GM23248 (cell line): ENCODE data around the gene CDH13. TPM values are rescaled to one million over a fixed set of nuclear protein-coding genes. Genes with fewer than 3 reads are reported as not detected.

Source experiments
- DNase-seq: peaks from one replicate; pipeline ENCODE4 v3.0.0-alpha.2; 2015
- H2AFZ ChIP-seq: fragments of 200-600 bp; sonication (generic); 2 replicates; pipeline ENCODE4 v1.6.1; 2016; ENCODE audit warnings: antibody characterized with exemption
- H3F3A ChIP-seq: fragments of 200-600 bp; sonication (generic); 2 replicates; pipeline ENCODE4 v1.6.1; 2016; ENCODE audit warnings: mild to moderate bottlenecking, antibody characterized with exemption, mixed run types; ENCODE audit not compliant: insufficient read depth
- H3K27ac ChIP-seq: fragments of 200-600 bp; sonication (generic); 2 replicates; pipeline ENCODE4 v1.5.1; 2016; ENCODE audit warnings: mild to moderate bottlenecking
- H3K27me3 ChIP-seq: fragments of 200-600 bp; sonication (generic); replicated peaks from 2 replicates; pipeline ENCODE4 v1.6.1; 2016; ENCODE audit warnings: mild to moderate bottlenecking; ENCODE audit not compliant: insufficient read depth
- H3K36me3 ChIP-seq: fragments of 200-600 bp; sonication (generic); 2 replicates; pipeline ENCODE4 v1.6.1; 2016; ENCODE audit warnings: low read depth, mild to moderate bottlenecking
- H3K4me1 ChIP-seq: fragments of 200-600 bp; sonication (generic); 2 replicates; pipeline ENCODE4 v1.6.1; 2016; ENCODE audit warnings: mild to moderate bottlenecking; ENCODE audit not compliant: insufficient read depth
- H3K4me2 ChIP-seq: fragments of 200-600 bp; sonication (generic); one replicate; pipeline ENCODE4 v1.6.1; 2016; ENCODE audit warnings: mild to moderate bottlenecking; ENCODE audit not compliant: unreplicated experiment
- H3K4me3 ChIP-seq: fragments of 200-600 bp; sonication (generic); 2 replicates; pipeline ENCODE4 v1.5.1; 2016; ENCODE audit warnings: mild to moderate bottlenecking
- H3K79me2 ChIP-seq: fragments of 200-600 bp; sonication (generic); 2 replicates; pipeline ENCODE4 v1.6.1; 2016; ENCODE audit warnings: mild to moderate bottlenecking; ENCODE audit not compliant: insufficient read depth
- H3K9ac ChIP-seq: fragments of 200-600 bp; sonication (generic); 2 replicates; pipeline ENCODE4 v1.6.1; 2016; ENCODE audit warnings: mild to moderate bottlenecking
- H3K9me2 ChIP-seq: fragments of 200-600 bp; sonication (generic); 2 replicates; pipeline ENCODE4 v1.6.1; 2016; ENCODE audit warnings: mixed run types, mild to moderate bottlenecking, moderate library complexity; ENCODE audit not compliant: insufficient read depth
- H3K9me3 ChIP-seq: fragments of 200-600 bp; sonication (generic); one replicate; pipeline ENCODE4 v1.6.1; 2017; ENCODE audit warnings: low read depth
- H4K20me1 ChIP-seq: fragments of 200-600 bp; sonication (generic); 2 replicates; pipeline ENCODE4 v1.6.0; 2016; ENCODE audit not compliant: insufficient read depth
- EZH2 ChIP-seq: fragments of 200-600 bp; sonication (generic); IDR thresholded peaks from 2 replicates; pipeline ENCODE4 v1.6.1; 2018; ENCODE audit warnings: antibody characterized with exemption, mild to moderate bottlenecking; ENCODE audit not compliant: insufficient read depth, poor library complexity, severe bottlenecking
- EZH2phosphoT487 ChIP-seq: fragments of 200-600 bp; sonication (generic); IDR thresholded peaks from 2 replicates; pipeline ENCODE4 v1.6.1; 2018; ENCODE audit warnings: antibody characterized with exemption, moderate library complexity, mild to moderate bottlenecking, low read depth; ENCODE audit not compliant: insufficient read depth
- WGBS, 2 experiments: methylation state at CpG; one replicate each; pipeline ENCODE4 v1.1.6; 2015 to 2017; ENCODE audit warnings: low lambda C conversion rate in 2 of 2, low coverage in 1 of 2; ENCODE audit errors: missing lambda C conversion rate in 2 of 2; 5-methylcytosine and 5-hydroxymethylcytosine counted together
- in situ Hi-C: fragments of 300-500 bp; cut with MboI; formaldehyde crosslinking; loops from 2 replicates; pipeline ENCODE4 v1.15.0; 2020
- polyA plus RNA-seq: library from polyadenylated mRNA; unstranded; fragments of >200 nt; fragmentation: Nextera tagmentation; extraction: Ambion mirVana; gene quantifications from 2 replicates; pipeline ENCODE4 v1.2.1, GENCODE V29; 2016
- total RNA-seq: library from RNA; depleted of rRNA; stranded (reverse); fragments of >200 nt; shearing (Covaris generic); gene quantifications from 2 replicates; pipeline ENCODE4 v1.2.3, GENCODE V29; 2014

The CDH13 gene
- total and polyA plus RNA-seq, 2 experiments from 2014 or later, result 51.0 to 52.8 TPM

DNA sequence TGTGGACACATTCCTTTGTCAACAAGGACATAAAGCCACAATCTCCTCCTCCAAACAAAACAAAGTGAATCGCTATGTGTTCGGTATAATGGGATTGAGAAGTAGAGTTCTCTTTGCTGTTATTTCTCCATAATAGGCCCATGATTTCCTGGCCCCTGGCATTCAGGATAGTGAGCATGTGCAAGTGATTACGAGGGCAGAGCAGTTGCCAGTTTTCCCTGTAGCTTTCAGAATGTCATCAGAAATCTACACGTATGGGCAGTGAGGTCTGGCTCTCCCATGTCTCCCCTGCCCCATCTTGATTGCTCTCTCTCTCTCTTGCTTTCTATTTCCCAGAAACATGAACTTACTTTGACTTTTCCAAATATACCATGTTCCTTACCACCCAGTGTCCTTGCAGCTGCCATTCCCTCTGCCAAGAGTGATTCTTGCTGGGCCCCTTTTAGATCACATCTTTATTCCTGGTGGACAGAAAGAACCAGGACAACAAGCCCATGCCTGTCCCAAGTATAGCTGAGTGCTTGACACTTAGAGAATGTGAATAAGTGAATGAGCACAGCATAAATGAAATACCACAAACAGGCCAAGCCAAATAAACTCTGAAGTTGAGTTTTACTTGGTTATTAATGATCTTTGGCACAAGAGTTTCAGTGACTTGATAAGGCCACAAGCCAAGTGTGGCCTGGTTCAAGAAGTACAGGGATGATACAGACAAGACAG lies 273.1 kb downstream of the CDH13 start:
- 79 to 80% methylated on average over 4 of the region's 4 CpGs for WGBS, 2 experiments
- Histone ChIP-seq H3K9me2 (no peaks in the 10 kb centered on the region), H3K36me3 (no peaks in the 10 kb centered on the region), H3K4me3 (no peak overlapping the region), H3F3A (no peaks in the 10 kb centered on the region), H3K27me3 (no peaks in the 10 kb centered on the region), H2AFZ (no peak overlapping the region), H3K79me2 (no peaks in the 10 kb centered on the region), H3K9me3 (no peaks in the 10 kb centered on the region), H3K4me2 (no peak overlapping the region), H3K4me1 (no peaks in the 10 kb centered on the region), H3K27ac (no peak overlapping the region), H3K9ac (no peak overlapping the region), H4K20me1 (no peaks in the 10 kb centered on the region)
- no peak for DNase-seq
- no peak for TF ChIP-seq EZH2phosphoT487
- TF ChIP-seq EZH2, result no peak
- in situ Hi-C loops, result no loop called here

DNA sequence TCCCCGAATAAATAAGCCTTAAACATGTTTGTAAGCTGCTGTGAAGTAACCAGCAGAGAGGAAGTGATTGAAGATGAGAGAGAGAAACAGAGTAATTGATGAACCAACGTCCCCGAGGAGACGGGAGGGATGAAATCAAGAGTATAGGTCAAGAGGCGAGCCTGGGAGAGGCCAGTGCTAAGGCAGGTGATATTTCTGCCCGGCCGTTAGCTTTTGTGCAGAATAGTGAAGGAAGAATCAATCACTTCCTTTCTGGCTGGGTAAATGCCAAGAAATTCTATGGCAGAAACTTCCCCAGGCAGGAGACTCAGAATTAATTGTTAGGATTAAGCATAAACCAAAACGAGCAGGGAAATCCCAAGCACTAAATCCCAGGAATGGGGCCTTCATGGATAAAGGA lies 273.8 kb downstream of the CDH13 start:
- Histone ChIP-seq H3K36me3 (no peaks in the 10 kb centered on the region), H3K27me3 (no peaks in the 10 kb centered on the region), H2AFZ (no peak overlapping the region), H3K79me2 (no peaks in the 10 kb centered on the region), H3K4me3 (no peak overlapping the region), H3K4me1 (no peaks in the 10 kb centered on the region), H3K9me3 (no peaks in the 10 kb centered on the region), H4K20me1 (no peaks in the 10 kb centered on the region), H3K27ac (no peak overlapping the region), H3K4me2 (no peak overlapping the region), H3K9me2 (no peaks in the 10 kb centered on the region), H3K9ac (no peak overlapping the region), H3F3A (no peaks in the 10 kb centered on the region)
- in situ Hi-C loops, result no loop called here
- WGBS, 2 experiments, result 69 to 77% methylated on average over 8 of the region's 8 CpGs
- TF ChIP-seq EZH2phosphoT487 (no peak), EZH2 (no peak)
- no peak for DNase-seq

DNA sequence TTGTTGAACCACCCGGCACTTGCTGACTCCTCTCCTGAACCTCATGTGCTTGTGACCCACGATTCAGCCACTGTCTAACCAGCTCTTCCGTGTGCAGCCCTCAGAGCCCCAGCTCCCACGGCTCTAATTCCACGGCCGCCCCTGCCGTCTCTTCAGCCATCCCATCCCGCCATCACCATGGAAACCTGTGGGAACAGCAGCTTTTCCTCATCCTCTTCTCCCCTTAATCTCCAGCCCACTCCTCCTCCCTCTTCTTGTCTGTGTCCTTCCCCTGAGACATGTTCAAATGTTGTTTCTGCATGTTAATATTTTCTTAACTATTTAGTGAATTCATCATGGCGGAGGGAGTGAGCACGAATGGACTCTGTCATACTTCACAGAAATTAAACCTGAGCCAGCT lies 285.2 kb downstream of the CDH13 start:
- Histone ChIP-seq H3K27me3 (no peaks in the 10 kb centered on the region), H2AFZ (no peak overlapping the region), H3K9me3 (no peaks in the 10 kb centered on the region), H3K4me2 (no peak overlapping the region), H3K4me1 (no peaks in the 10 kb centered on the region), H3K9ac (no peak overlapping the region), H4K20me1 (no peaks in the 10 kb centered on the region), H3K27ac (no peak overlapping the region), H3K9me2 (no peaks in the 10 kb centered on the region), H3K36me3 (no peaks in the 10 kb centered on the region), H3K4me3 (no peak overlapping the region), H3F3A (no peaks in the 10 kb centered on the region), H3K79me2 (no peaks in the 10 kb centered on the region)
- DNase-seq, result no peak
- TF ChIP-seq EZH2phosphoT487 (no peak), EZH2 (no peak)
- in situ Hi-C loops, result no loop called here
- WGBS, 2 experiments, result 88 to 90% methylated on average over 10 of the region's 10 CpGs

DNA sequence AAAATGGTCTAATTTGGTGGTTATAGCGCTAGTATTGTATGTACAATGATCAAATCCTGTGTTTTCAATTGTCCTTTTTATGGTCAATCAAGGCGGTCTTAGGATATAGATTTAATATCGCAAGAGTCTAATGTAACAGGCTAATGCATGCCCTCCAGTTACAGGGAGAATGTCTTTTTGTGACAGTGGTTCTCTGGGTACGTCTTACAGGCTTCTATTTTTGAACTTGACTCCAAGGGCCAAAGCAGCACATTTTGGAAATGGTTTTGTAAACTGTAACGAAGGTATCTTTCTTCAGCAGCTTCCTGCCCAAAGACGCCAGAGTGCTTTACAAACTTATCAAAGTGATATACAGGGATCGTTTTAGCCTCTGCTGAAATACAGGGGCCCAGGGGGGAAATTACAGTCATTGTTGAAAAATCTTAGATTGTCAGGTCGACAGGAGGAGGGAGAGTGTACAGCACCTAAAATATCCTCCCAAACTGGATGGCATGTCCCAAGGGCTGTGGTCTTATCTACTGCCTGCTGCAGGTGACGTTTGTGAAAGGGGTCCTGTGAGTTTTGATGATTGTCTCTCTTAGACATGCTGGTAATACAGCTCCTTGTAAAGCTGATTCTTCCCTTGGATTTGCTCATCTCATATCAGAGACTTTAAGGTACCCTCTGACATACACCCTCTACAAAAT lies 288.5 kb downstream of the CDH13 start:
- no peak for DNase-seq
- H3K4me1 ChIP-seq, result no peaks in the 10 kb centered on the region
- no peak overlapping the region for H3K9ac ChIP-seq
- no peaks in the 10 kb centered on the region for H3K9me3 ChIP-seq
- no peaks in the 10 kb centered on the region for H3K27me3 ChIP-seq
- H3K9me2 ChIP-seq, result no peaks in the 10 kb centered on the region
- no peak overlapping the region for H3K4me3 ChIP-seq
- no peak overlapping the region for H3K27ac ChIP-seq
- H3K36me3 ChIP-seq, result no peaks in the 10 kb centered on the region
- TF ChIP-seq EZH2, result no peak
- no peak for TF ChIP-seq EZH2phosphoT487
- H4K20me1 ChIP-seq, result no peaks in the 10 kb centered on the region
- no peaks in the 10 kb centered on the region for H3K79me2 ChIP-seq
- in situ Hi-C loops, result no loop called here
- 78 to 79% methylated on average over 9 of the region's 9 CpGs for WGBS, 2 experiments
- no peak overlapping the region for H3K4me2 ChIP-seq
- no peaks in the 10 kb centered on the region for H3F3A ChIP-seq
- H2AFZ ChIP-seq, result no peak overlapping the region
